Measurements from ENCODE around the gene CCDC85C. TPM values are rescaled to one million over a fixed set of nuclear protein-coding genes. Genes with fewer than 3 reads are reported as not detected.

Gene CCDC85C
- polyA plus RNA-seq, 1 of the 3 experiments (the other 2 are of a cell fraction) = 9.6 TPM

DNA sequence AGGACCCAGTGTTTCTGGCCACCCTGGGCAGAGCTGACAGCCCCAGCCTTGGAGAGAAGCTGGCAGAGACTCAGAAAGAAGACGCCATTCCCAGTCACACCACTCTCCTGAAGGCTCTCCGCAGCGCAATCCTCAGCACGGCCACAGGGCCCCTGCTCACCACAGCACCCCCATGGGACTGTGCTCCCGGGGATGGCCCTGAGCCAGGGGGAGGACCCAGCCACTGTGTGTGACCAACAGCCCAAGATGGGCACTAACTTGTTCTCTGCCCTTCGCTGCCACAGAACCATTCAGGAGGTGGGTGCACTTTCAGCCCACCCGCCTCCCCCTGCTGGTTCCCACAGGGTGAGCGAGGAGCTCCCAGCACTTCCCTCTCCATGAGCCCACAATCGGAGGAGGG is 65.7 kb downstream of the CCDC85C start:
- Histone ChIP-seq H2AFZ (ENCODE audit: low read depth) (no peak overlapping the region), H3K27ac (ENCODE audit: low read depth in 2 of 2, low read length in 1 of 2) (peak overlapping the region; percentile 62 to 67; a peak in 3 of 4 replicates), H3F3A (replicated peaks; ENCODE audit: insufficient read depth) (peaks cover 4% of the 10 kb centered on the region), H3K79me2 (ENCODE audit: insufficient read depth) (peaks cover 88% of the 10 kb centered on the region), H3K9ac (no peak overlapping the region), H3K27me3 (ENCODE audit: insufficient read depth) (no peaks in the 10 kb centered on the region), H3K4me2 (peak overlapping the region; percentile 69), H4K20me1 (ENCODE audit: insufficient read depth) (peaks cover 21% of the 10 kb centered on the region; the same call in 1 of the 2 replicates), H3K4me1 (ENCODE audit: control insufficient read depth in 1 of 2, insufficient read depth in 2 of 2, low read depth in 1 of 2, low read length in 1 of 2) (peaks cover 34 to 74% of the 10 kb centered on the region in 2 experiments; a peak in 3 of 4 replicates), H3K9me2 (no peaks in the 10 kb centered on the region), H3K4me3 (ENCODE audit: low read depth in 2 of 2, low read length in 1 of 2) (no peak overlapping the region), H3K36me3 (replicated peaks in 1 of 2; ENCODE audit: control insufficient read depth in 1 of 2, insufficient read depth in 2 of 2, low read length in 1 of 2) (no peaks in the 10 kb centered on the region), H3K9me3 (no peaks in the 10 kb centered on the region)
- ChIA-PET POLR2A (interaction anchor here (1.3 kb wide), 1 partner anchor 38 kb away, joined by 4 read pairs; no protein-coding TSS in a partner anchor), CTCF (interaction anchor here (0.6 to 3.1 kb wide), 11 partner anchors 12 to 392 kb away, joined by 3 to 14 read pairs (median 4); no protein-coding TSS in a partner anchor)
- 55% methylated on average over 2 of the region's 9 CpGs for WGBS (ENCODE audit: low lambda C conversion rate)
- DNase-seq = peak; percentile 65
- no peak for TF ChIP-seq GABPA (IDR thresholded peaks at IDR 0.05; ENCODE audit: low read depth)
- TF ChIP-seq ELF1 (IDR thresholded peaks at IDR 0.05) = no peak
- TF ChIP-seq NRF1 (IDR thresholded peaks at IDR 0.05; ENCODE audit: low read depth, low read length) = no peak
- no peak for TF ChIP-seq MXI1 (IDR thresholded peaks at IDR 0.05; ENCODE audit: low read depth, low read length)
- no peak for TF ChIP-seq MEF2A (IDR thresholded peaks at IDR 0.05; ENCODE audit: borderline replicate concordance, low read depth)
- no peak for TF ChIP-seq TEAD4 (IDR thresholded peaks at IDR 0.05; ENCODE audit: borderline replicate concordance, insufficient read depth)
- TF ChIP-seq, protein P1, sequence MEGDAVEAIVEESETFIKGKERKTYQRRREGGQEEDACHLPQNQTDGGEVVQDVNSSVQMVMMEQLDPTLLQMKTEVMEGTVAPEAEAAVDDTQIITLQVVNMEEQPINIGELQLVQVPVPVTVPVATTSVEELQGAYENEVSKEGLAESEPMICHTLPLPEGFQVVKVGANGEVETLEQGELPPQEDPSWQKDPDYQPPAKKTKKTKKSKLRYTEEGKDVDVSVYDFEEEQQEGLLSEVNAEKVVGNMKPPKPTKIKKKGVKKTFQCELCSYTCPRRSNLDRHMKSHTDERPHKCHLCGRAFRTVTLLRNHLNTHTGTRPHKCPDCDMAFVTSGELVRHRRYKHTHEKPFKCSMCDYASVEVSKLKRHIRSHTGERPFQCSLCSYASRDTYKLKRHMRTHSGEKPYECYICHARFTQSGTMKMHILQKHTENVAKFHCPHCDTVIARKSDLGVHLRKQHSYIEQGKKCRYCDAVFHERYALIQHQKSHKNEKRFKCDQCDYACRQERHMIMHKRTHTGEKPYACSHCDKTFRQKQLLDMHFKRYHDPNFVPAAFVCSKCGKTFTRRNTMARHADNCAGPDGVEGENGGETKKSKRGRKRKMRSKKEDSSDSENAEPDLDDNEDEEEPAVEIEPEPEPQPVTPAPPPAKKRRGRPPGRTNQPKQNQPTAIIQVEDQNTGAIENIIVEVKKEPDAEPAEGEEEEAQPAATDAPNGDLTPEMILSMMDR (IDR thresholded peaks at IDR 0.05) = peak; percentile 37; the same call in 1 of the 2 replicates
- TF ChIP-seq SMC3 (IDR thresholded peaks at IDR 0.05; ENCODE audit: low read depth, low read length) = no peak

DNA sequence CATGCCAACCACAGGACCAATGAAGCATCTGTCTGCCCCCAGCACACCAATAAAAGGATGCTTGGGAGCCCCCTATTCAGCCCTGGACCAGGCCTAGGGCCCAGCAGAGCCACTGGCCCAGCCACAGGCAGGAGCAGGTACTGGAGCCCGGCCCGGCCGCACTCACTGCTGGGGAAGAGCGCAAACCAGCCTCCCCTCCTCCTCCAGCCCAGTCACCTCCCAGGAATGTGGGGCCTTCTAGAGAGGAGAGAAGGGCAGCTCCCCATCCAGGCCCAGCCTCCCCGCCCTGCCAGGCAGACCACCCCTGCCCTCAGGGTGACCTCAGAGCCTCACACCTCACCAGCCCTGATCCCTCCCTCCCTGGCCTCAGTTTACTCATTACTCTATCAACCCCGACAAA is 66.6 kb downstream of the CCDC85C start:
- Histone ChIP-seq H3K79me2 (ENCODE audit: insufficient read depth) (peaks cover 89% of the 10 kb centered on the region), H3K4me1 (ENCODE audit: control insufficient read depth in 1 of 2, insufficient read depth in 2 of 2, low read depth in 1 of 2, low read length in 1 of 2) (peaks cover 34 to 66% of the 10 kb centered on the region in 2 experiments; a peak in 3 of 4 replicates), H3K4me2 (peak overlapping the region; percentile 69), H3K27ac (ENCODE audit: low read depth in 2 of 2, low read length in 1 of 2) (peak overlapping the region; percentile 62 to 67), H3K36me3 (replicated peaks in 1 of 2; ENCODE audit: control insufficient read depth in 1 of 2, insufficient read depth in 2 of 2, low read length in 1 of 2) (no peaks in the 10 kb centered on the region), H3F3A (replicated peaks; ENCODE audit: insufficient read depth) (peaks cover 4% of the 10 kb centered on the region), H3K27me3 (ENCODE audit: insufficient read depth) (no peaks in the 10 kb centered on the region), H3K4me3 (ENCODE audit: low read depth in 2 of 2, low read length in 1 of 2) (no peak overlapping the region), H4K20me1 (ENCODE audit: insufficient read depth) (peaks cover 13% of the 10 kb centered on the region; the same call in 1 of the 2 replicates), H3K9ac (peak overlapping the region; percentile 51; the same call in 1 of the 2 replicates), H3K9me3 (no peaks in the 10 kb centered on the region), H3K9me2 (no peaks in the 10 kb centered on the region), H2AFZ (ENCODE audit: low read depth) (no peak overlapping the region)
- WGBS (ENCODE audit: low lambda C conversion rate) = 60% methylated on average over 2 of the region's 6 CpGs
- no peak for DNase-seq
- CTCF ChIA-PET = interaction anchor here (0.9 to 2.5 kb wide), 5 partner anchors 13 to 91 kb away, joined by 3 to 5 read pairs (median 4); no protein-coding TSS in a partner anchor
- POLR2A ChIA-PET = interaction anchor here (1.3 kb wide), 1 partner anchor 39 kb away, joined by 4 read pairs; no protein-coding TSS in a partner anchor
- no peak for TF ChIP-seq RCOR1 (IDR thresholded peaks at IDR 0.05; ENCODE audit: low read length)
- no peak for TF ChIP-seq RFX5 (IDR thresholded peaks at IDR 0.05; ENCODE audit: low read length)
- TF ChIP-seq RXRA (IDR thresholded peaks at IDR 0.05; ENCODE audit: borderline replicate concordance, low read depth) = peak; percentile 87; the same call in 1 of the 2 replicates
- TF ChIP-seq JUND (IDR thresholded peaks at IDR 0.05) = peak; percentile 92; the same call in 1 of the 2 replicates
- TF ChIP-seq, protein P2, sequence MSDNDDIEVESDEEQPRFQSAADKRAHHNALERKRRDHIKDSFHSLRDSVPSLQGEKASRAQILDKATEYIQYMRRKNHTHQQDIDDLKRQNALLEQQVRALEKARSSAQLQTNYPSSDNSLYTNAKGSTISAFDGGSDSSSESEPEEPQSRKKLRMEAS (IDR thresholded peaks at IDR 0.05; ENCODE audit: low read depth) = 0 out of 2 replicates have a peak, but pooled peaks have one; percentile 34
- TF ChIP-seq EP300 (IDR thresholded peaks at IDR 0.05; ENCODE audit: borderline replicate concordance in 1 of 2, low read depth in 1 of 2, low read length in 1 of 2) = peak in 1 of 2 experiments; percentile 37; a peak in 1 of 4 replicates
- TF ChIP-seq TAF1 (IDR thresholded peaks at IDR 0.05; ENCODE audit: borderline replicate concordance, low read depth, low read length) = no peak; the same call in 1 of the 2 replicates
- peak; percentile 84 for TF ChIP-seq TEAD4 (IDR thresholded peaks at IDR 0.05; ENCODE audit: borderline replicate concordance, insufficient read depth)
- TF ChIP-seq TCF12 (IDR thresholded peaks at IDR 0.05) = peak; percentile 57
- no peak for TF ChIP-seq SIN3A (IDR thresholded peaks at IDR 0.05; ENCODE audit: borderline replicate concordance, low read depth, low read length)
- TF ChIP-seq FOSL2 (IDR thresholded peaks at IDR 0.05; ENCODE audit: borderline replicate concordance, low read depth) = peak; percentile 92
- no peak for TF ChIP-seq GABPA (IDR thresholded peaks at IDR 0.05; ENCODE audit: low read depth)
- TF ChIP-seq, protein P3, sequence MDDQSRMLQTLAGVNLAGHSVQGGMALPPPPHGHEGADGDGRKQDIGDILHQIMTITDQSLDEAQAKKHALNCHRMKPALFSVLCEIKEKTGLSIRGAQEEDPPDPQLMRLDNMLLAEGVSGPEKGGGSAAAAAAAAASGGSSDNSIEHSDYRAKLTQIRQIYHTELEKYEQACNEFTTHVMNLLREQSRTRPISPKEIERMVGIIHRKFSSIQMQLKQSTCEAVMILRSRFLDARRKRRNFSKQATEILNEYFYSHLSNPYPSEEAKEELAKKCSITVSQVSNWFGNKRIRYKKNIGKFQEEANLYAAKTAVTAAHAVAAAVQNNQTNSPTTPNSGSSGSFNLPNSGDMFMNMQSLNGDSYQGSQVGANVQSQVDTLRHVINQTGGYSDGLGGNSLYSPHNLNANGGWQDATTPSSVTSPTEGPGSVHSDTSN (IDR thresholded peaks at IDR 0.05) = no peak
- TF ChIP-seq RAD21 (IDR thresholded peaks at IDR 0.05; ENCODE audit: low read length) = no peak
- TF ChIP-seq SMC3 (IDR thresholded peaks at IDR 0.05; ENCODE audit: low read depth, low read length) = no peak
- TF ChIP-seq, protein P4, sequence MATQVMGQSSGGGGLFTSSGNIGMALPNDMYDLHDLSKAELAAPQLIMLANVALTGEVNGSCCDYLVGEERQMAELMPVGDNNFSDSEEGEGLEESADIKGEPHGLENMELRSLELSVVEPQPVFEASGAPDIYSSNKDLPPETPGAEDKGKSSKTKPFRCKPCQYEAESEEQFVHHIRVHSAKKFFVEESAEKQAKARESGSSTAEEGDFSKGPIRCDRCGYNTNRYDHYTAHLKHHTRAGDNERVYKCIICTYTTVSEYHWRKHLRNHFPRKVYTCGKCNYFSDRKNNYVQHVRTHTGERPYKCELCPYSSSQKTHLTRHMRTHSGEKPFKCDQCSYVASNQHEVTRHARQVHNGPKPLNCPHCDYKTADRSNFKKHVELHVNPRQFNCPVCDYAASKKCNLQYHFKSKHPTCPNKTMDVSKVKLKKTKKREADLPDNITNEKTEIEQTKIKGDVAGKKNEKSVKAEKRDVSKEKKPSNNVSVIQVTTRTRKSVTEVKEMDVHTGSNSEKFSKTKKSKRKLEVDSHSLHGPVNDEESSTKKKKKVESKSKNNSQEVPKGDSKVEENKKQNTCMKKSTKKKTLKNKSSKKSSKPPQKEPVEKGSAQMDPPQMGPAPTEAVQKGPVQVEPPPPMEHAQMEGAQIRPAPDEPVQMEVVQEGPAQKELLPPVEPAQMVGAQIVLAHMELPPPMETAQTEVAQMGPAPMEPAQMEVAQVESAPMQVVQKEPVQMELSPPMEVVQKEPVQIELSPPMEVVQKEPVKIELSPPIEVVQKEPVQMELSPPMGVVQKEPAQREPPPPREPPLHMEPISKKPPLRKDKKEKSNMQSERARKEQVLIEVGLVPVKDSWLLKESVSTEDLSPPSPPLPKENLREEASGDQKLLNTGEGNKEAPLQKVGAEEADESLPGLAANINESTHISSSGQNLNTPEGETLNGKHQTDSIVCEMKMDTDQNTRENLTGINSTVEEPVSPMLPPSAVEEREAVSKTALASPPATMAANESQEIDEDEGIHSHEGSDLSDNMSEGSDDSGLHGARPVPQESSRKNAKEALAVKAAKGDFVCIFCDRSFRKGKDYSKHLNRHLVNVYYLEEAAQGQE (IDR thresholded peaks at IDR 0.05; ENCODE audit: low read depth, low read length) = 0 out of 2 replicates have a peak, but pooled peaks have one; percentile 27
- TF ChIP-seq NRF1 (IDR thresholded peaks at IDR 0.05; ENCODE audit: low read depth, low read length) = no peak
